NCI-H1417 (cell line): ENCODE measurements around the gene PDGFD.

ENCODE experiments used
- DNase-seq, 3 experiments: peaks; one replicate each; lab custom pipeline; 2025; lab: John Stamatoyannopoulos, UW

PDGFD gene

GRCh38 chr11:104000798-104001197 lies 163.1 kb downstream of the PDGFD start:
- DNase-seq = no peak

- DNase-seq = no peak
These were observed 165.0 kb downstream of the PDGFD start for GRCh38 chr11:103998826-103999508.

GRCh38 chr11:103997082-103997481 lies 166.9 kb downstream of the PDGFD start:
- DNase-seq = no peak

GRCh38 chr11:103995896-103996295 lies 168.1 kb downstream of the PDGFD start:
- no peak for DNase-seq

GRCh38 chr11:103994518-103994917 lies 169.4 kb downstream of the PDGFD start:
- DNase-seq = no peak

GRCh38 chr11:103994094-103994493 lies 169.9 kb downstream of the PDGFD start:
- DNase-seq = no peak

GRCh38 chr11:103993507-103993906 lies 170.4 kb downstream of the PDGFD start:
- DNase-seq = no peak

GRCh38 chr11:103988595-103988969 lies 175.4 kb downstream of the PDGFD start:
- DNase-seq = no peak

- DNase-seq = peak in 2 of 3 experiments; percentile 11 to 58
These were observed 176.0 kb downstream of the PDGFD start for GRCh38 chr11:103987629-103988594.

GRCh38 chr11:103985041-103985440 lies 178.9 kb downstream of the PDGFD start:
- no peak for DNase-seq

GRCh38 chr11:103980108-103980507 lies 183.8 kb downstream of the PDGFD start:
- no peak for DNase-seq

GRCh38 chr11:103978616-103979595 lies 185.0 kb downstream of the PDGFD start:
- DNase-seq = no peak

GRCh38 chr11:103972013-103972412 lies 191.9 kb downstream of the PDGFD start:
- no peak for DNase-seq

GRCh38 chr11:103970701-103971249 lies 193.2 kb downstream of the PDGFD start:
- DNase-seq = no peak

- DNase-seq = no peak
These were observed 195.3 kb downstream of the PDGFD start for GRCh38 chr11:103968685-103969084.

GRCh38 chr11:103967985-103968384 lies 196.0 kb downstream of the PDGFD start:
- DNase-seq = no peak

- DNase-seq = no peak
These were observed 199.6 kb downstream of the PDGFD start for GRCh38 chr11:103964390-103964789.

- DNase-seq = no peak
These were observed 200.3 kb downstream of the PDGFD start for GRCh38 chr11:103963648-103964047.

- DNase-seq = no peak
These were observed 202.9 kb downstream of the PDGFD start for GRCh38 chr11:103961010-103961409.

- DNase-seq = no peak
These were observed 203.8 kb downstream of the PDGFD start for GRCh38 chr11:103960108-103960507.

GRCh38 chr11:103959279-103959942 lies 204.5 kb downstream of the PDGFD start:
- DNase-seq = no peak
